SK-N-SH treated with all-trans-retinoic acid at 6 μM for 48 hours (cell line): Measurements from ENCODE around the gene PROM2.

Experiments
- ATAC-seq: fragments of 200-7000 bp; cut with Tn5 transposase; 3 replicates; pipeline ENCODE4 v1.9.1; 2020; ENCODE audit warnings: mild to moderate bottlenecking, moderate library complexity
- ARNTL ChIP-seq: fragments of 450-650 bp; formaldehyde crosslinking; IDR thresholded peaks from 2 replicates; pipeline ENCODE4 v1.5.0; 2020; ENCODE audit warnings: low read depth, mild to moderate bottlenecking, moderate library complexity, borderline replicate concordance
- BACH2 ChIP-seq: fragments of 250-450 bp; sonication (Bioruptor Pico); IDR thresholded peaks from 2 replicates; pipeline ENCODE4 v1.9.0; 2021; ENCODE audit warnings: mild to moderate bottlenecking, borderline replicate concordance
- CREB5 ChIP-seq: fragments of 250-450 bp; sonication (Bioruptor Pico); IDR thresholded peaks from 2 replicates; pipeline ENCODE4 v1.5.1; 2020; ENCODE audit warnings: low read depth, mild to moderate bottlenecking, moderate library complexity
- ESRRG ChIP-seq: fragments of 250-450 bp; sonication (Bioruptor Pico); IDR thresholded peaks from 2 replicates; pipeline ENCODE4 v1.6.1; 2021; ENCODE audit warnings: mild to moderate bottlenecking
- GLIS3 ChIP-seq: fragments of 250-450 bp; sonication (Bioruptor Pico); IDR thresholded peaks from 2 replicates; pipeline ENCODE4 v1.5.0; 2020; ENCODE audit warnings: mild to moderate bottlenecking, moderate library complexity
- ISL1 ChIP-seq: fragments of 250-450 bp; sonication (Bioruptor Pico); IDR thresholded peaks from 2 replicates; pipeline ENCODE4 v2.1.2; 2022; ENCODE audit warnings: mild to moderate bottlenecking, moderate library complexity
- OSR1 ChIP-seq: fragments of 250-450 bp; sonication (Bioruptor Pico); IDR thresholded peaks from 2 replicates; pipeline ENCODE4 v1.8.0; 2022; ENCODE audit warnings: moderate library complexity, mild to moderate bottlenecking, inconsistent platforms
- PATZ1 ChIP-seq: fragments of 250-450 bp; sonication (Bioruptor Pico); IDR thresholded peaks from 2 replicates; pipeline ENCODE4 v1.8.0; 2020; ENCODE audit warnings: mild to moderate bottlenecking, moderate library complexity, borderline replicate concordance
- POU6F1 ChIP-seq: fragments of 250-450 bp; sonication (Bioruptor Pico); IDR thresholded peaks from 2 replicates; pipeline ENCODE4 v1.8.0; 2021; ENCODE audit warnings: low read depth, mild to moderate bottlenecking, moderate library complexity, borderline replicate concordance
- PPARA ChIP-seq: fragments of 250-450 bp; sonication (Bioruptor Pico); IDR thresholded peaks from 2 replicates; pipeline ENCODE4 v1.5.0; 2020; ENCODE audit warnings: mild to moderate bottlenecking, borderline replicate concordance
- RARB ChIP-seq: fragments of 250-450 bp; sonication (Bioruptor Pico); IDR thresholded peaks from 2 replicates; pipeline ENCODE4 v1.8.0; 2021; ENCODE audit warnings: mild to moderate bottlenecking, moderate library complexity
- SNAI2 ChIP-seq: fragments of 250-450 bp; sonication (Bioruptor Pico); IDR thresholded peaks from 2 replicates; pipeline ENCODE4 v1.5.0; 2020; ENCODE audit warnings: mild to moderate bottlenecking, moderate library complexity
- TOX ChIP-seq: fragments of 250-450 bp; sonication (Bioruptor Pico); IDR thresholded peaks from 2 replicates; pipeline ENCODE4 v1.8.0; 2021; ENCODE audit warnings: mild to moderate bottlenecking, moderate library complexity, borderline replicate concordance
- TSHZ2 ChIP-seq: fragments of 250-450 bp; sonication (Bioruptor Pico); IDR thresholded peaks from 2 replicates; pipeline ENCODE4 v1.5.0; 2020; ENCODE audit warnings: mild to moderate bottlenecking, moderate library complexity
- ZC3H10 ChIP-seq: fragments of 250-450 bp; sonication (Bioruptor Pico); IDR thresholded peaks from 2 replicates; pipeline ENCODE4 v1.5.1; 2021; ENCODE audit warnings: mild to moderate bottlenecking, moderate library complexity
- ZNF565 ChIP-seq: fragments of 450-650 bp; formaldehyde crosslinking; conservative IDR thresholded peaks from 2 replicates; pipeline ENCODE4 v1.5.0; 2020; ENCODE audit warnings: low read depth, mild to moderate bottlenecking, moderate library complexity
- ZNF70 ChIP-seq: fragments of 450-650 bp; formaldehyde crosslinking; IDR thresholded peaks from 2 replicates; pipeline ENCODE4 v1.5.0; 2020; ENCODE audit warnings: mild to moderate bottlenecking, moderate library complexity
- ZNF8 ChIP-seq: fragments of 450-650 bp; formaldehyde crosslinking; IDR thresholded peaks from 2 replicates; pipeline ENCODE4 v1.5.0; 2020; ENCODE audit warnings: mild to moderate bottlenecking, moderate library complexity

PROM2 gene

GRCh38 chr2:95336406-95336805 is 62.2 kb downstream of the PROM2 start (continued):
- TF ChIP-seq POU6F1 (CRISPR knock-in tag) (no peak), ARNTL (CRISPR knock-in tag) (no peak), TSHZ2 (CRISPR knock-in tag) (no peak), RARB (CRISPR knock-in tag) (no peak), ZNF565 (CRISPR knock-in tag) (no peak), TOX (CRISPR knock-in tag) (no peak), BACH2 (no peak), ZNF70 (CRISPR knock-in tag) (no peak), SNAI2 (CRISPR knock-in tag) (no peak)

- no peak for ATAC-seq
Measured at GRCh38 chr2:95337829-95338228, 63.6 kb downstream of the PROM2 start.

More at GRCh38 chr2:95337829-95338228, 63.6 kb downstream of the PROM2 start:
- TF ChIP-seq CREB5 (no peak), GLIS3 (CRISPR knock-in tag) (no peak), SNAI2 (CRISPR knock-in tag) (no peak), ZNF8 (no peak), TSHZ2 (CRISPR knock-in tag) (no peak), PPARA (CRISPR knock-in tag) (no peak), OSR1 (CRISPR knock-in tag) (no peak), PATZ1 (CRISPR knock-in tag) (no peak), ZC3H10 (CRISPR knock-in tag) (no peak), ZNF70 (CRISPR knock-in tag) (no peak), RARB (CRISPR knock-in tag) (no peak), ESRRG (CRISPR knock-in tag) (no peak), ISL1 (no peak)
